ENCODE data around the gene CEP68. TPM values are rescaled to one million over a fixed set of nuclear protein-coding genes. Genes with fewer than 3 reads are reported as not detected.
A peak's percentile ranks its signal among the peaks of the same experiment; 100 is the strongest.
"Not testable (repeated sequence)": the region's sequence is repeated elsewhere in the genome, so short reads cannot be mapped to it uniquely, and the experiment has no call there.

Gene CEP68
- total and polyA plus RNA-seq, 12 donors = 5.6 to 19.3 (median 10.7) TPM

DNA sequence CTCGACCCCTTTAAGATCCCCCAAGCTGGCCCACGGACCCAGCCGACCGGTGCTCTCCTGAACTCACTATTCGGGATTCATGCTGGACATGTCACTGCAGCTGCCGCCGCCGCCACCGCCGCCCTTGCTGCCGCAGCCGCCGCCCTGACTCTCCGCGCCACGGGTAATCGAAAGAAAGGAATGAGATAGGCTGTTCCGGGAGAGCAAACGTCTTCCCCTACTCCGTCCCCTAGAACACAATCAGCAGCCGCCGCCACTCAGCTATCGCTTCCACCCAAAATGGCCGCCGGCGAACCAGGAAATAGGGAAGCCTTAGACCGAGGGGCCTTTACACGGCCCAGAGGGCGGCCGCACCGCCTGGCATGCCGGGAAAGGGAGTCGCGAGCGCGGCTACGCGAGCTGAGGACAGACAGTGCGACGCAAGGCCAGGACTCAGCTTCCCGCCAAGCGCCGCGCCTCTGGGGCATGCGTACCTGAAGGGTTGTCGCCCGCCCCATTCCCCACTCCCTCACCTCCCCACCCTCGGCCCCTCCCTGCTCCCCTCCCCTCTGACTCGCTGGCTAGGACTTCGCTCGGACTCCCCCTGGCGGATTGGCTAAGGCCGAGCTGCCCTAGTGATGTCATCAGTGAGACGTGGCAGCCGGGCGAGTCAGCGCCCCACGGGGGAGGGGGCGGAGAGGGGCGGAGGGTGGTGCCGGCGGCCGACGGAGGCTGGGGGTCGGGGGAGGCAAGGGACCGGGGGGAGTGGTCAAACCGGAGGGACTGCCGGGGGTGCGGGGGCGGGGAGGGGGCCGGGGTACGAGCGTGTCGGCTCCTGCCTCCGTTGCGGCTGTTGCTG, 73.8 kb downstream of the CEP68 start, which contains the start of gene RAB1A:
RAB1A (minus strand) TSS at position 281 of the 838 bp plus-strand sequence; CDS start at position 90, 191 bp downstream.
- H3K4me1 ChIP-seq (replicated peaks in 1 of 2) = peaks cover 28 to 43% of the 10 kb centered on the region in 2 donors
- no peaks in the 10 kb centered on the region for H3K9me3 ChIP-seq (replicated peaks in 1 of 3)
- H3K27me3 ChIP-seq = no peaks in the 10 kb centered on the region
- no peaks in the 10 kb centered on the region for H3K36me3 ChIP-seq (replicated peaks in 1 of 2)
- WGBS, 4 donors = 0 to 1% (median 1%) methylated on average over 3 to 76 of the region's 76 CpGs
- peak within 1 kb of the TSS; percentile 63 to 100 (median 88) for H3K4me3 ChIP-seq
- H3K27ac ChIP-seq = peak within 1 kb of the TSS; percentile 95 to 100 (median 98)
- intact Hi-C loops (cut with DNase I) = loop anchor here in 1 of 2 donors (10.0 kb wide), 1 partner anchor 65 kb away; no protein-coding TSS in a partner anchor
- TF ChIP-seq, protein P1, sequence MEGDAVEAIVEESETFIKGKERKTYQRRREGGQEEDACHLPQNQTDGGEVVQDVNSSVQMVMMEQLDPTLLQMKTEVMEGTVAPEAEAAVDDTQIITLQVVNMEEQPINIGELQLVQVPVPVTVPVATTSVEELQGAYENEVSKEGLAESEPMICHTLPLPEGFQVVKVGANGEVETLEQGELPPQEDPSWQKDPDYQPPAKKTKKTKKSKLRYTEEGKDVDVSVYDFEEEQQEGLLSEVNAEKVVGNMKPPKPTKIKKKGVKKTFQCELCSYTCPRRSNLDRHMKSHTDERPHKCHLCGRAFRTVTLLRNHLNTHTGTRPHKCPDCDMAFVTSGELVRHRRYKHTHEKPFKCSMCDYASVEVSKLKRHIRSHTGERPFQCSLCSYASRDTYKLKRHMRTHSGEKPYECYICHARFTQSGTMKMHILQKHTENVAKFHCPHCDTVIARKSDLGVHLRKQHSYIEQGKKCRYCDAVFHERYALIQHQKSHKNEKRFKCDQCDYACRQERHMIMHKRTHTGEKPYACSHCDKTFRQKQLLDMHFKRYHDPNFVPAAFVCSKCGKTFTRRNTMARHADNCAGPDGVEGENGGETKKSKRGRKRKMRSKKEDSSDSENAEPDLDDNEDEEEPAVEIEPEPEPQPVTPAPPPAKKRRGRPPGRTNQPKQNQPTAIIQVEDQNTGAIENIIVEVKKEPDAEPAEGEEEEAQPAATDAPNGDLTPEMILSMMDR (IDR thresholded peaks at IDR 0.05) = peak; percentile 29 to 46 (median 42)
- TF ChIP-seq POLR2A (IDR thresholded peaks at IDR 0.05) = peak; percentile 82 to 91
- peak; percentile 99 to 100 (median 100) for DNase-seq

DNA sequence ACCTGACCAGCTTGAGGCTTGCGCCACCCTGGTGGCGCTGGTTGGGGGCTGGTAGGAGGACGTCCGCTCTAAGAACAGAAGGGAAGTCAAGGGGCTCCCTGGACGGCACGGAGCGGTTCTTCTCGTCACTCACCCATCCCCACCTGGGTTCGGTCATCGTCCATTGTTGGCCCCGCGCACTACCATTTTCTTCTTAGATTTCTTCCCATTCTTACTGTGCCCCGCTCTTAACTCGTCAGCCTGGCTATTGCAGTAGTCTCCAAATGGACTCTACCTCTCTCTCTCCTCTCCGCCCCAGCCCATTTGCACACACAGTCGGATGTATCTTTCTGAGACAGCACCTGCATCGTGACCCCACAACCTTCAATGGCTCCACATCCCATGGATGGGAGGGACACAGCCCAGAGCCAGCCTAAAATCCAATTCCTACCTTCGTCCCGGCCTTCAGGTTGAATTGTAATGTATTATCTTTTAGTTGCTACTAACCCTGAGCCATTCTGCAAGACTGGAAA, 74.5 kb downstream of the CEP68 start:
- peaks cover 22 to 36% of the 10 kb centered on the region in 2 donors for H3K4me1 ChIP-seq (replicated peaks in 1 of 2)
- H3K36me3 ChIP-seq (replicated peaks in 1 of 2) = no peaks in the 10 kb centered on the region
- peak overlapping the region; percentile 8 to 98 (median 86) for H3K27ac ChIP-seq
- no peak for DNase-seq
- 12 to 15% (median 14%) methylated on average over 17 to 19 of the region's 19 CpGs for WGBS, 4 donors
- peak overlapping the region in 2 of 4 donors; percentile 62 to 82 for H3K4me3 ChIP-seq
- TF ChIP-seq, protein P1 (IDR thresholded peaks at IDR 0.05) = no peak
- no peak for TF ChIP-seq POLR2A (IDR thresholded peaks at IDR 0.05)
- intact Hi-C loops (cut with DNase I) = no loop called here
- H3K9me3 ChIP-seq (replicated peaks in 1 of 3) = no peaks in the 10 kb centered on the region
- no peaks in the 10 kb centered on the region for H3K27me3 ChIP-seq

DNA sequence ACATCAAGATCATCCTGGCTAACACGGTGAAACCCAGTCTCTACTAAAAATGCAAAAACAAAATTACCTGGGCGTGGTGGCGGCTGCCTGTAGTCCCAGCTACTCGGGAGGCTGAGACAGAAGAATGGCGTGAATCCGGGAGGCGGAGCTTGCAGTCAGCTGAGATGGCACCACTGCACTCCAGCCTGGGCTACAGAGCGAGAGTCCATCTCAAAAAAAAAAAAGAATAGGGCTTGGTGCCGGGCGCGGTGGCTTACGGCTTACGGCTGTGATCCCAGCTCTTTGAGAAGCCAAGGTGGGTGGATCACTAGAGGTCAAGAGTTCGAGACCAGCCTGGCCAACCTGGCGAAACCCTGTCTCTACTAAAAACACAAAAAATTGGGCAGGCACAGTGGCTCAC, 76.7 kb downstream of the CEP68 start:
- DNase-seq; H3K36me3 ChIP-seq (replicated peaks in 1 of 2); H3K27me3 ChIP-seq; H3K4me3 ChIP-seq; intact Hi-C loops (cut with DNase I); H3K9me3 ChIP-seq (replicated peaks in 1 of 3); H3K27ac ChIP-seq: not testable (repeated sequence)
- H3K4me1 ChIP-seq (replicated peaks in 1 of 2) = peaks cover 1 to 14% of the 10 kb centered on the region in 2 donors
- WGBS, 4 donors = 88 to 90% (median 89%) methylated on average over 15 of the region's 15 CpGs

DNA sequence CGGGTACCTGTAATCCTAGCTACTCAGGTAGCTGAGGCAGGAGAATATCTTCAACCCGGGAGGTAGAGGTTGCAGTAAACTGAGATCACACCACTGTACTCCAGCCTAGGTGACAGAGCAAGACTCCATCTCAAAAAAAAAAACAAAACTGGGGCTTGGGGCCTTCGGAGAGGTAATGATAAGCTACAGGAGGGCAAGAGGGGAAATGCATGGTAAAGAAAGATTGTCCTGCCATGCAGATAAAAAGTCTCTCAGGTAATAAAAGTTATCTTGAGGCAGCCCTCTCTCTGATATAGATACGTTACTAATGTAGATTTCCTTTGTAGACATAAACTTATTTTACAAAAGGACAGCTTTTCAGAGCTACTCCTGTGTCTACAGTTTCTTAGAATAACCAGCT, 77.4 kb downstream of the CEP68 start:
- intact Hi-C loops (cut with DNase I) = no loop called here
- no peak overlapping the region for H3K27ac ChIP-seq
- WGBS, 4 donors = 68 to 80% (median 78%) methylated on average over 4 of the region's 4 CpGs
- H3K9me3 ChIP-seq (replicated peaks in 1 of 3) = no peaks in the 10 kb centered on the region
- TF ChIP-seq, protein P1 (IDR thresholded peaks at IDR 0.05) = no peak
- no peak for TF ChIP-seq POLR2A (IDR thresholded peaks at IDR 0.05)
- H3K4me1 ChIP-seq (replicated peaks in 1 of 2) = peaks cover 0 to 7% of the 10 kb centered on the region in 2 donors
- no peaks in the 10 kb centered on the region for H3K27me3 ChIP-seq
- DNase-seq = no peak
- no peaks in the 10 kb centered on the region for H3K36me3 ChIP-seq (replicated peaks in 1 of 2)
- H3K4me3 ChIP-seq = no peak overlapping the region
